Tibial nerve (tissue), 4 donors: ENCODE results near the gene TBC1D8. TPM values are rescaled to one million over a fixed set of nuclear protein-coding genes. Genes with fewer than 3 reads are reported as not detected.

Experiments
- DNase-seq, 2 donors: peaks; one replicate each; pipeline ENCODE4 v3.0.0-alpha.2; 2019; ENCODE audit warnings: low spot score in 2 of 2
- H3K27ac ChIP-seq, 4 donors: fragments of 200-600 bp; sonication (generic) in 3 of 4; one replicate each; pipeline ENCODE4 v1.5.1; 2017 to 2019; ENCODE audit warnings: mild to moderate bottlenecking in 1 of 4
- H3K27me3 ChIP-seq, 2 donors: fragments of 200-600 bp; sonication (generic) in 1 of 2; one replicate each; pipeline versions ENCODE4 v1.5.1 to v1.6.0; 2017 to 2019
- H3K36me3 ChIP-seq, 3 donors: fragments of 200-600 bp; sonication (generic); one replicate each; pipeline ENCODE4 v1.5.1; 2018 to 2019
- H3K4me1 ChIP-seq, 4 donors: fragments of 200-600 bp; sonication (generic) in 3 of 4; one replicate each; pipeline ENCODE4 v1.5.1; 2017 to 2019
- H3K4me3 ChIP-seq, 4 donors: fragments of 200-600 bp; sonication (generic) in 3 of 4; one replicate each; pipeline ENCODE4 v1.5.1; 2017 to 2019; ENCODE audit warnings: mild to moderate bottlenecking in 1 of 4, moderate library complexity in 1 of 4
- H3K9me3 ChIP-seq, 4 donors: fragments of 200-600 bp; sonication (generic) in 3 of 4; one replicate each; pipeline ENCODE4 v1.5.1; 2017 to 2019
- EP300 ChIP-seq, 2 donors: sonication (generic); formaldehyde crosslinking; IDR thresholded peaks; one replicate each; pipeline ENCODE4 v1.6.1; 2017; ENCODE audit warnings: antibody characterized with exemption in 2 of 2, mild to moderate bottlenecking in 1 of 2
- POLR2A ChIP-seq, 2 donors: fragments of 450-650 bp; IDR thresholded peaks; one replicate each; pipeline ENCODE4 v1.6.1; 2017; ENCODE audit warnings: antibody characterized with exemption in 2 of 2, mild to moderate bottlenecking in 2 of 2, moderate library complexity in 2 of 2
- whole genome bisulfite sequencing, 2 donors: methylation state at CpG; one replicate each; pipeline ENCODE4 v1.1.5; 2018; 5-methylcytosine and 5-hydroxymethylcytosine counted together
- total RNA-seq, 4 donors: library from RNA; depleted of rRNA; stranded (reverse); fragments of >200 nt; gene quantifications; one replicate each; pipeline ENCODE4 v1.1.0, GENCODE V29; 2016
- TF ChIP-seq, protein P1 (sequence below), 5 experiments: fragments of 200-600 bp in 3 of 5; fragments of 450-650 bp in 2 of 5; sonication (generic) in 3 of 5; IDR thresholded peaks; one replicate each; pipeline ENCODE4 v1.5.1; 2016 to 2019; ENCODE audit warnings: antibody characterized with exemption in 5 of 5, mild to moderate bottlenecking in 3 of 5, moderate library complexity in 2 of 5

Gene TBC1D8
- total RNA-seq, 4 donors from 2014 or later: 42.4 to 87.9 (median 47.3) TPM

DNA sequence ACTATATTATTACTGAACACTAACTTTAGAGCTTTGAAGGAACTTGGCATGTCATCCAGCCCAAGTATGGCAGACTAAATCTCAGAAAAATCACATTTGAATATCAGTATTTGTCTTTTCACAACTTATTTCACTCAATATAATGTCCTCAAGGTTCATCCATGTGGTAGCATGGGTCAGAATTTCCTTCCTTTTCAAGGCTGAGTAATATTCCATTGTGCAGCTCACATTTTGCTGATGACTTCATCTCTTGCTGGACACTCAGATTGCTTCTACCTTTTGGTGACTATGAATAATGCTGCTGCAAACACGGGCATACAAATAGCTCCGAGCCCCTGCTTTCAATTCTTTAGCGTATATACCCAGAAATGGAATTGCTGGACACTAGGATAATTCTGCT, 102.4 kb downstream of the TBC1D8 start:
- peaks cover 0 to 52% (median 0%) of the 10 kb centered on the region in 3 donors for H3K36me3 ChIP-seq

DNA sequence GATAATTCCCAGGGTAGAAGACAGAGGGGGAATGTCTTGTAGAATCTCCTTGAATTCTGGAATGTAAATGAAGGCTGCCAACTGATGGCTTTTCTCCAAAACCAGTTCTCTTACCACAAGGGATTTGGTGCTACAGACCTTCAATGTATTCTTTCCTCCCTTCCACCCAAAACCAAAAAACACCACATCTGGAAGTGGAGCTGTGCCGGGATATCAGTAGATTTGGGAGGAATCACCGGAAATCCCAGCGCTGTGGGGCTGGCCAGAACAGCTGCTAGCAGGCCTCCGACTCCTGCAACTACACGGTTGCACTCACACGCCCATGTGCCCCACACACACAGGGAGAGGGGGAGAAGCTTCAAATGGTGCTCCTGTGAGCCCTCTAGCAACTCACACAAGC, 103.4 kb downstream of the TBC1D8 start:
- 54 to 70% methylated on average over 6 of the region's 6 CpGs for WGBS, 2 donors
- no peak overlapping the region for H3K27ac ChIP-seq
- DNase-seq: peak in 1 of 2 donors; percentile 18
- peaks cover 0 to 14% (median 3%) of the 10 kb centered on the region in 4 donors for H3K4me1 ChIP-seq
- H3K36me3 ChIP-seq: peaks cover 0 to 43% (median 0%) of the 10 kb centered on the region in 3 donors
- no peak overlapping the region for H3K4me3 ChIP-seq
- TF ChIP-seq, protein P1, sequence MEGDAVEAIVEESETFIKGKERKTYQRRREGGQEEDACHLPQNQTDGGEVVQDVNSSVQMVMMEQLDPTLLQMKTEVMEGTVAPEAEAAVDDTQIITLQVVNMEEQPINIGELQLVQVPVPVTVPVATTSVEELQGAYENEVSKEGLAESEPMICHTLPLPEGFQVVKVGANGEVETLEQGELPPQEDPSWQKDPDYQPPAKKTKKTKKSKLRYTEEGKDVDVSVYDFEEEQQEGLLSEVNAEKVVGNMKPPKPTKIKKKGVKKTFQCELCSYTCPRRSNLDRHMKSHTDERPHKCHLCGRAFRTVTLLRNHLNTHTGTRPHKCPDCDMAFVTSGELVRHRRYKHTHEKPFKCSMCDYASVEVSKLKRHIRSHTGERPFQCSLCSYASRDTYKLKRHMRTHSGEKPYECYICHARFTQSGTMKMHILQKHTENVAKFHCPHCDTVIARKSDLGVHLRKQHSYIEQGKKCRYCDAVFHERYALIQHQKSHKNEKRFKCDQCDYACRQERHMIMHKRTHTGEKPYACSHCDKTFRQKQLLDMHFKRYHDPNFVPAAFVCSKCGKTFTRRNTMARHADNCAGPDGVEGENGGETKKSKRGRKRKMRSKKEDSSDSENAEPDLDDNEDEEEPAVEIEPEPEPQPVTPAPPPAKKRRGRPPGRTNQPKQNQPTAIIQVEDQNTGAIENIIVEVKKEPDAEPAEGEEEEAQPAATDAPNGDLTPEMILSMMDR (IDR thresholded peaks at IDR 0.05): no peak
- no peak for TF ChIP-seq POLR2A (IDR thresholded peaks at IDR 0.05)
- TF ChIP-seq EP300 (IDR thresholded peaks at IDR 0.05): no peak
- H3K9me3 ChIP-seq: no peaks in the 10 kb centered on the region
- no peaks in the 10 kb centered on the region for H3K27me3 ChIP-seq

More for the DNA sequence above, 102.4 kb downstream of the TBC1D8 start:
- no peak for DNase-seq
- no peak for TF ChIP-seq EP300 (IDR thresholded peaks at IDR 0.05)
- TF ChIP-seq POLR2A (IDR thresholded peaks at IDR 0.05): no peak
- TF ChIP-seq, protein P1 (IDR thresholded peaks at IDR 0.05): no peak
- Histone ChIP-seq H3K4me3 (no peak overlapping the region), H3K9me3 (no peaks in the 10 kb centered on the region), H3K4me1 (peaks cover 0 to 14% (median 3%) of the 10 kb centered on the region in 4 donors), H3K27ac (no peak overlapping the region), H3K27me3 (no peaks in the 10 kb centered on the region)
- WGBS, 2 donors: 98 to 100% methylated on average over 3 of the region's 3 CpGs

DNA sequence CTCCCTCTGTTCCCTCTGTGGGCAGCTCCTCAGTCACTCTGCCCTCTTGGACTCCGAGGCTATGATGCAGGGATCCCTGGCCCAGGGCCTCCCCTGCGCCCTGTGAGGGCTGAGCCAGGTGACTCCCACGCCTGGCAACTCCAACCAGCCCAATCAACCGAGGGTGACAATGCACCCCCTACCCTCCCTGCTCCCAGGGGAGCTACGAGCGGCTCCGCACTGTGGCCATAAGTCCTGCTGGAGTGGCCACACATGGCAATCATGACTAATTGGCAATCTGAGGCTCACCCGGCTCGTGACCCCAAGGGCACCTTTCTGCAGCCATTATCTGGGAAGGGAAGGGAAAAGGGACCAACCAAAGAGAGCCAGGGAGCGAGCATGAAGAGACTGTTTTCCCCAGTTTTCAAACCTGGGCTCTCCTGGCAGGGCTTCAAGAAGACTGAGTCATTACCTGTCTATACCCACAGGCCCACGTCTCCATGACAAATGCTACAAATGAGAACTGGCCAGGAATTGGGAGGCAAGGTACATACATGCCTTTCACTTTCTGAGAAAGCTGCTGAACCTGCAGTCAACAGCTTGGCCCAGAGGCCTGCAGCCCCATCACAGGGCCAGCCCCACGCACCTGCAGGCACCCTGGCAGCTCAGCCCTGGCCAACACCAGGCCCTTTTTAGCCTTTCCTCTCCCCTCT, 104.0 kb downstream of the TBC1D8 start:
- Histone ChIP-seq H3K9me3 (no peaks in the 10 kb centered on the region), H3K4me3 (no peak overlapping the region), H3K4me1 (peaks cover 0 to 14% (median 3%) of the 10 kb centered on the region in 4 donors), H3K36me3 (peaks cover 0 to 42% (median 0%) of the 10 kb centered on the region in 3 donors), H3K27me3 (no peaks in the 10 kb centered on the region), H3K27ac (no peak overlapping the region)
- no peak for TF ChIP-seq POLR2A (IDR thresholded peaks at IDR 0.05)
- no peak for TF ChIP-seq EP300 (IDR thresholded peaks at IDR 0.05)
- TF ChIP-seq, protein P1 (IDR thresholded peaks at IDR 0.05): no peak
- WGBS, 2 donors: 59 to 71% methylated on average over 12 of the region's 12 CpGs
- DNase-seq: no peak

DNA sequence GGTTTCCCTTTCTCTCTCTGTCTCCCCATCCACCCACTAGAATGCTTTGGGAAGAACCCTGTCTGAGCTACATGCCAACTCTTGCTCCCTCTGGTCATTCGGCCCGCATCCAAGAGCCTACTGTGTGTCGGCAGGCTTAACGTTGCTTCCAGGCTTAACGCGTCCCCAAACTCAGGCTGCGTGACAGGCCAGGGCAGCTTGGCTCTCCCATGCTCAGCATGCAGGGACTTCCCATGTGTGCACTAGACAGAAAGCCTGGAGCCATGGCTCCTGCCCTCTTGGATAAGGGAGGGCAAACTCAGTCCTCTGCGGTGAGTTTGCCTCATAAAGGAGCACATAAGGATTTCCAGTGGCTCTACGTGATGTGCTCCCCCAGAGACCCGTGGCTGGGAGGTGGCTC, 105.9 kb downstream of the TBC1D8 start:
- Histone ChIP-seq H3K36me3 (peaks cover 0 to 39% (median 0%) of the 10 kb centered on the region in 3 donors), H3K9me3 (no peaks in the 10 kb centered on the region), H3K27me3 (no peaks in the 10 kb centered on the region), H3K4me1 (peaks cover 0 to 14% (median 3%) of the 10 kb centered on the region in 4 donors), H3K4me3 (no peak overlapping the region), H3K27ac (no peak overlapping the region)
- 95 to 99% methylated on average over 10 of the region's 10 CpGs for WGBS, 2 donors
- no peak for DNase-seq
- TF ChIP-seq, protein P1 (IDR thresholded peaks at IDR 0.05): no peak
- TF ChIP-seq POLR2A (IDR thresholded peaks at IDR 0.05): no peak
- TF ChIP-seq EP300 (IDR thresholded peaks at IDR 0.05): no peak

DNA sequence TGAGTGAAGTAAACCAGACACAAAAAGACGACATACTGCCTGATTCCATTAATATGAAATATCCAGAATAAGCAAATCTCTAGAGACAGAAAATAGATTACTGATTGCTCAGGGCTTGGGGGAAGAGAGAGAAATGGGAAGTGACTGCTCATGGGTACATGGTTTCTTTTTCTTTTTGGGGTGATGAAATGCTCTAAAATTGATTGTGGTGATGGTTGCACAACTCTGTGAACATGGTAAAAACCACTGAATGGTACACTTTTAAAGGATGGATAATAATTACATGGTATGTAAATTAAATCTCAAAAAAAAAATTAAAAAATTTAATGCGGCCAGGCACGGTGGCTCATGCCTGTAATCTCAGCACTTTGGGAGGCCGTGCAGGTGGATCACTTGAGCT, 109.8 kb downstream of the TBC1D8 start:
- TF ChIP-seq POLR2A (IDR thresholded peaks at IDR 0.05): no peak
- TF ChIP-seq, protein P1 (IDR thresholded peaks at IDR 0.05): no peak
- TF ChIP-seq EP300 (IDR thresholded peaks at IDR 0.05): peak in 1 of 2 donors; percentile 39
- H3K9me3 ChIP-seq: no peaks in the 10 kb centered on the region
- no peak overlapping the region for H3K27ac ChIP-seq
- H3K4me3 ChIP-seq: no peak overlapping the region
- H3K27me3 ChIP-seq: no peaks in the 10 kb centered on the region
- peaks cover 0 to 50% (median 0%) of the 10 kb centered on the region in 3 donors for H3K36me3 ChIP-seq
- no peaks in the 10 kb centered on the region for H3K4me1 ChIP-seq
- no peak for DNase-seq
- WGBS, 2 donors: 77 to 79% methylated on average over 4 of the region's 4 CpGs
